Measurements from ENCODE around the gene CRELD1.

Gene CRELD1

DNA sequence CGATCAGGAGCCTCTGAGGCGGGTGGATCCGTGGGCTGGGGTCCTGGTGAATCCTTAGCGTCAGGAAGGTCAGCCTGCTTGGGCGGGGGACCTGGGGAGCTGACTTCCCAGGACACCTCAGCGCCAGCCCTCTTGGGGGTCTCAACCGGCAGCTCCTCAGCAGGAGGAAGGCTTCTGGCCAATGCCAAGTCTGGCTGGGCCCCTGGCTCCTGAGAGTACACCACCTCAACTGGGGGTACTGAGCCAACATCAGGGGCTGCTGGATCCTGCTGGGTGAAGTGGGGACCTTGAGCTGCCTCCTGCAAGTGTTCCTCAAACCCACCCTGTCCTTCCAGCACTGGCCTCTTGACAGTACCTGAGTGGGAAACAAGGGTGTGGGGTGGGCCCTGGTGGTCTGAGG lies 15.5 kb downstream of the CRELD1 start:
- H3K4me3 ChIP-seq (ENCODE audit: low read length): no peak overlapping the region
- H4K20me1 ChIP-seq (ENCODE audit: insufficient read depth, low read length): no peaks in the 10 kb centered on the region
- H2AFZ ChIP-seq (ENCODE audit: low read length): no peak overlapping the region
- H3K4me2 ChIP-seq (ENCODE audit: low read depth, low read length): no peak overlapping the region
- no peak for DNase-seq
- H3K27me3 ChIP-seq (replicated peaks; ENCODE audit: insufficient read depth, low read length): no peaks in the 10 kb centered on the region
- TF ChIP-seq EZH2phosphoT487 (IDR thresholded peaks at IDR 0.05; ENCODE audit: low read length): no peak
- TF ChIP-seq, protein P1, sequence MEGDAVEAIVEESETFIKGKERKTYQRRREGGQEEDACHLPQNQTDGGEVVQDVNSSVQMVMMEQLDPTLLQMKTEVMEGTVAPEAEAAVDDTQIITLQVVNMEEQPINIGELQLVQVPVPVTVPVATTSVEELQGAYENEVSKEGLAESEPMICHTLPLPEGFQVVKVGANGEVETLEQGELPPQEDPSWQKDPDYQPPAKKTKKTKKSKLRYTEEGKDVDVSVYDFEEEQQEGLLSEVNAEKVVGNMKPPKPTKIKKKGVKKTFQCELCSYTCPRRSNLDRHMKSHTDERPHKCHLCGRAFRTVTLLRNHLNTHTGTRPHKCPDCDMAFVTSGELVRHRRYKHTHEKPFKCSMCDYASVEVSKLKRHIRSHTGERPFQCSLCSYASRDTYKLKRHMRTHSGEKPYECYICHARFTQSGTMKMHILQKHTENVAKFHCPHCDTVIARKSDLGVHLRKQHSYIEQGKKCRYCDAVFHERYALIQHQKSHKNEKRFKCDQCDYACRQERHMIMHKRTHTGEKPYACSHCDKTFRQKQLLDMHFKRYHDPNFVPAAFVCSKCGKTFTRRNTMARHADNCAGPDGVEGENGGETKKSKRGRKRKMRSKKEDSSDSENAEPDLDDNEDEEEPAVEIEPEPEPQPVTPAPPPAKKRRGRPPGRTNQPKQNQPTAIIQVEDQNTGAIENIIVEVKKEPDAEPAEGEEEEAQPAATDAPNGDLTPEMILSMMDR (IDR thresholded peaks at IDR 0.05; ENCODE audit: low read length): no peak
- no peak for TF ChIP-seq EZH2 (optimal IDR thresholded peaks at IDR 0.05; ENCODE audit: low read depth, low read length)
- no peaks in the 10 kb centered on the region for H3K9me3 ChIP-seq (replicated peaks; ENCODE audit: insufficient read depth, low read length)
- no peaks in the 10 kb centered on the region for H3F3A ChIP-seq (ENCODE audit: insufficient read depth, low read length)
- H3K9ac ChIP-seq (ENCODE audit: low read length): no peak overlapping the region
- no peaks in the 10 kb centered on the region for H3K36me3 ChIP-seq (replicated peaks; ENCODE audit: insufficient read depth, low read length)
- H3K4me1 ChIP-seq (ENCODE audit: low read length): 0 out of 2 replicates have a peak, but pooled peaks cover 5% of the 10 kb centered on the region
- H3K79me2 ChIP-seq (ENCODE audit: low read length): no peaks in the 10 kb centered on the region
- H3K27ac ChIP-seq (ENCODE audit: low read length): no peak overlapping the region
- no peaks in the 10 kb centered on the region for H3K9me2 ChIP-seq (replicated peaks; ENCODE audit: insufficient read depth, low read length)

DNA sequence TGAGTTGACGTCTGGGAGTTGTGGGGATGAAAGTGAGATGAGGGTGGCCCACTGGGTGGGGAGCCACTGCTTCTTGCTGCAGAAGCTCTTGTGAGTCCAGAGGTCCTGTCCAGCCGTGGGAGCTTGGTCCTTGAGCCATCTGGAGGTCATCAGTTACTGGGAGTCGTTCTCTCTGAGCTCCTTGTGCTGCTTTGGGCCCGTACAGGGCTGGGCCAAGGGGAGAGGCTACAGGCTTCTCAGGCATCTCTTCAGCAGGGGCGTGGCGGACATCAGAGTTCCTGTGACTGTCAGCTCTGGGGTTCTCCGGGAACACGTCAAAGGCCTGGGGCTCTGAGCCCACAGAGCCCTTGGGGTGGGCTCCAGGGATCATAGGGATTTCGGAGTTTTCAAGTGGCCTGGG lies 16.0 kb downstream of the CRELD1 start:
- TF ChIP-seq, protein P1 (IDR thresholded peaks at IDR 0.05; ENCODE audit: low read length): no peak
- no peak for TF ChIP-seq EZH2phosphoT487 (IDR thresholded peaks at IDR 0.05; ENCODE audit: low read length)
- no peak for TF ChIP-seq EZH2 (optimal IDR thresholded peaks at IDR 0.05; ENCODE audit: low read depth, low read length)
- no peaks in the 10 kb centered on the region for H3K9me3 ChIP-seq (replicated peaks; ENCODE audit: insufficient read depth, low read length)
- no peak overlapping the region for H3K27ac ChIP-seq (ENCODE audit: low read length)
- DNase-seq: no peak
- H3K9ac ChIP-seq (ENCODE audit: low read length): no peak overlapping the region
- H4K20me1 ChIP-seq (ENCODE audit: insufficient read depth, low read length): no peaks in the 10 kb centered on the region
- no peaks in the 10 kb centered on the region for H3K36me3 ChIP-seq (replicated peaks; ENCODE audit: insufficient read depth, low read length)
- H3K4me1 ChIP-seq (ENCODE audit: low read length): 0 out of 2 replicates have a peak, but pooled peaks cover 5% of the 10 kb centered on the region
- no peaks in the 10 kb centered on the region for H3F3A ChIP-seq (ENCODE audit: insufficient read depth, low read length)
- H3K79me2 ChIP-seq (ENCODE audit: low read length): no peaks in the 10 kb centered on the region
- H3K4me3 ChIP-seq (ENCODE audit: low read length): no peak overlapping the region
- H2AFZ ChIP-seq (ENCODE audit: low read length): no peak overlapping the region
- H3K27me3 ChIP-seq (replicated peaks; ENCODE audit: insufficient read depth, low read length): no peaks in the 10 kb centered on the region
- H3K4me2 ChIP-seq (ENCODE audit: low read depth, low read length): no peak overlapping the region
- no peaks in the 10 kb centered on the region for H3K9me2 ChIP-seq (replicated peaks; ENCODE audit: insufficient read depth, low read length)

DNA sequence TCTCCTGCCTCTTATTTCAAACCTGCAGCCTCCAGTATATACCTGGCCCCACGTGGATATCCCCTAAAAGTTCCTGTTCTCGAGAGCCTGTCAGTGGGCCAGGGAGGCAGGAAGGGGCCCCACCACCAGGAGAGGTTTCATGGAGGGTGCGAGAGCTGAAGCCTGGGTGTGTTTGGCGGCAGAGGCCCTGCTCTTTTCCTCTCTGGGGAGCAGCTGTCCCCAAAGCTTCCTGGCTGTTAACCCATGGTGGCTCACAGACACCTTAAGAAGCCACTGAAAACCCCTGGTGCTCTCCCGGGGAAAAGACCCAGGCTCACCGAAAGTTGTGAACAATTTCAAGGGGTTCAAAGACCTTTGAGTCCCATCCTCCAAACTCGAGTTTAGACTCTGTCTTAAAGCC lies 17.5 kb downstream of the CRELD1 start:
- Histone ChIP-seq H3K27me3 (replicated peaks; ENCODE audit: insufficient read depth, low read length) (no peaks in the 10 kb centered on the region), H3K4me3 (ENCODE audit: low read length) (no peak overlapping the region), H3K36me3 (replicated peaks; ENCODE audit: insufficient read depth, low read length) (no peaks in the 10 kb centered on the region), H3K9ac (ENCODE audit: low read length) (no peak overlapping the region), H4K20me1 (ENCODE audit: insufficient read depth, low read length) (no peaks in the 10 kb centered on the region), H3K9me3 (replicated peaks; ENCODE audit: insufficient read depth, low read length) (no peaks in the 10 kb centered on the region), H3K27ac (ENCODE audit: low read length) (no peak overlapping the region), H3K79me2 (ENCODE audit: low read length) (no peaks in the 10 kb centered on the region), H2AFZ (ENCODE audit: low read length) (0 out of 2 replicates have a peak overlapping the region, but pooled peaks have one; percentile 90), H3K9me2 (replicated peaks; ENCODE audit: insufficient read depth, low read length) (no peaks in the 10 kb centered on the region), H3F3A (ENCODE audit: insufficient read depth, low read length) (no peaks in the 10 kb centered on the region), H3K4me2 (ENCODE audit: low read depth, low read length) (peak overlapping the region; percentile 99; the same call in 1 of the 2 replicates), H3K4me1 (ENCODE audit: low read length) (0 out of 2 replicates have a peak, but pooled peaks cover 5% of the 10 kb centered on the region)
- no peak for DNase-seq
- TF ChIP-seq EZH2phosphoT487 (IDR thresholded peaks at IDR 0.05; ENCODE audit: low read length): no peak

DNA sequence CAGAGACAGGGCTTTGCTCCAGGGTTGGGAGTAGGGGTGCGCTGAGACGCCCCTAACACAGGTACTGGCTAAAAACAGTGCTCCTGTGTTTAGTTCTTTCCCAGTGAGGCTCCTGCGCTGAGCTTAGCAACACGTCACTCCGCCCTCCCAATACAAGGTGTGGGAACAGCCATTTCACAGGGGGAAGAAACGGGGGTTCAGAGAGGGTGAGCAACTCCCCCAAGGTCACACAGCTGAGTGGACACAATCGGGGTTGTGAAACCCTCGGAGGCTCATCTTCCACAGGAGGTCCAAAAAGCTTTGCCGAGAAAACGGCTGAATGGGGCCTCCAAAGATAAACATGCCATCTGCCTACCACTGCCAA lies 17.9 kb downstream of the CRELD1 start:
- Histone ChIP-seq H3K9ac (ENCODE audit: low read length) (peak overlapping the region; percentile 37; the same call in 1 of the 2 replicates), H2AFZ (ENCODE audit: low read length) (peak overlapping the region; percentile 90)

More for the DNA sequence above, 17.9 kb downstream of the CRELD1 start:
- DNase-seq: no peak
- H3K9me3 ChIP-seq (replicated peaks; ENCODE audit: insufficient read depth, low read length): no peaks in the 10 kb centered on the region
- H3K4me2 ChIP-seq (ENCODE audit: low read depth, low read length): peak overlapping the region; percentile 99
- no peaks in the 10 kb centered on the region for H3F3A ChIP-seq (ENCODE audit: insufficient read depth, low read length)
- H3K4me3 ChIP-seq (ENCODE audit: low read length): peak overlapping the region; percentile 82
- H3K4me1 ChIP-seq (ENCODE audit: low read length): 0 out of 2 replicates have a peak, but pooled peaks cover 5% of the 10 kb centered on the region
- H3K36me3 ChIP-seq (replicated peaks; ENCODE audit: insufficient read depth, low read length): no peaks in the 10 kb centered on the region
- no peak overlapping the region for H3K27ac ChIP-seq (ENCODE audit: low read length)
- H4K20me1 ChIP-seq (ENCODE audit: insufficient read depth, low read length): no peaks in the 10 kb centered on the region
- no peaks in the 10 kb centered on the region for H3K27me3 ChIP-seq (replicated peaks; ENCODE audit: insufficient read depth, low read length)
- H3K79me2 ChIP-seq (ENCODE audit: low read length): no peaks in the 10 kb centered on the region
- no peaks in the 10 kb centered on the region for H3K9me2 ChIP-seq (replicated peaks; ENCODE audit: insufficient read depth, low read length)
- TF ChIP-seq, protein P1 (IDR thresholded peaks at IDR 0.05; ENCODE audit: low read length): no peak
- TF ChIP-seq EZH2 (optimal IDR thresholded peaks at IDR 0.05; ENCODE audit: low read depth, low read length): no peak
- TF ChIP-seq EZH2phosphoT487 (IDR thresholded peaks at IDR 0.05; ENCODE audit: low read length): no peak

Measured in MM.1S (cell line).